GM13977 (cell line): ENCODE results near the gene TAF5L.
"Not testable (repeated sequence)": the region's sequence is repeated elsewhere in the genome, so short reads cannot be mapped to it uniquely, and the experiment has no call there.

Experiments used
- DNase-seq: peaks from one replicate; pipeline ENCODE4 v3.0.0; 2012; ENCODE audit warnings: low spot score
- in situ Hi-C: fragments of 300-500 bp; cut with MboI; formaldehyde crosslinking; loops from one replicate; pipeline ENCODE4 v1.12.0; 2022; ENCODE audit warnings: low sequenced_read_pairs, low pct_unique_long_range_greater_than_20kb, mixed read lengths, inconsistent platforms; ENCODE audit not compliant: unreplicated experiment
- TF ChIP-seq, protein P1 (sequence below): IDR thresholded peaks from 2 replicates; pipeline ENCODE4 v1.5.1; 2012; ENCODE audit warnings: mild to moderate bottlenecking, control low read depth; ENCODE audit not compliant: insufficient read depth; ENCODE audit errors: extremely low read depth, missing control alignments

The TAF5L gene

DNA sequence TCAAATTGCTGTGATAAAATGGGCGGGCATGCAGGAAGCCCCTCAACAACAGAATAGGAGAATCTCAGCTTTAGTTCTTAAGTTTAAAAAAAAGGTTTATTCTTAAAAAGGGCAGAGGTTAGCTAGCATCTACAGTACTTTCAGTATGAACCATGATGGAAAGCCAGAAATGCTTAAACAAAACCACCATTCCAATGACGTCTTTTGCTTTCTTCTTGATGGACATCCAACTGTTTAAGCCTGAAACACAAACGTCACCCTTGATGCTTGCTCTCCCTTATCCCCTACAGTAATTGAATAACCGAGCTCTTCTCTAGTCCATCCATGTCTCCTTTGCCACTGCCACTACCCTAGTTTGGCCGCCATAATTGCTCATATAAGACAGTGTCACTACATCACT, 25.7 kb downstream of the TAF5L start:
- in situ Hi-C loops = no loop called here
- TF ChIP-seq, protein P1, sequence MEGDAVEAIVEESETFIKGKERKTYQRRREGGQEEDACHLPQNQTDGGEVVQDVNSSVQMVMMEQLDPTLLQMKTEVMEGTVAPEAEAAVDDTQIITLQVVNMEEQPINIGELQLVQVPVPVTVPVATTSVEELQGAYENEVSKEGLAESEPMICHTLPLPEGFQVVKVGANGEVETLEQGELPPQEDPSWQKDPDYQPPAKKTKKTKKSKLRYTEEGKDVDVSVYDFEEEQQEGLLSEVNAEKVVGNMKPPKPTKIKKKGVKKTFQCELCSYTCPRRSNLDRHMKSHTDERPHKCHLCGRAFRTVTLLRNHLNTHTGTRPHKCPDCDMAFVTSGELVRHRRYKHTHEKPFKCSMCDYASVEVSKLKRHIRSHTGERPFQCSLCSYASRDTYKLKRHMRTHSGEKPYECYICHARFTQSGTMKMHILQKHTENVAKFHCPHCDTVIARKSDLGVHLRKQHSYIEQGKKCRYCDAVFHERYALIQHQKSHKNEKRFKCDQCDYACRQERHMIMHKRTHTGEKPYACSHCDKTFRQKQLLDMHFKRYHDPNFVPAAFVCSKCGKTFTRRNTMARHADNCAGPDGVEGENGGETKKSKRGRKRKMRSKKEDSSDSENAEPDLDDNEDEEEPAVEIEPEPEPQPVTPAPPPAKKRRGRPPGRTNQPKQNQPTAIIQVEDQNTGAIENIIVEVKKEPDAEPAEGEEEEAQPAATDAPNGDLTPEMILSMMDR = no peak
- no peak for DNase-seq

DNA sequence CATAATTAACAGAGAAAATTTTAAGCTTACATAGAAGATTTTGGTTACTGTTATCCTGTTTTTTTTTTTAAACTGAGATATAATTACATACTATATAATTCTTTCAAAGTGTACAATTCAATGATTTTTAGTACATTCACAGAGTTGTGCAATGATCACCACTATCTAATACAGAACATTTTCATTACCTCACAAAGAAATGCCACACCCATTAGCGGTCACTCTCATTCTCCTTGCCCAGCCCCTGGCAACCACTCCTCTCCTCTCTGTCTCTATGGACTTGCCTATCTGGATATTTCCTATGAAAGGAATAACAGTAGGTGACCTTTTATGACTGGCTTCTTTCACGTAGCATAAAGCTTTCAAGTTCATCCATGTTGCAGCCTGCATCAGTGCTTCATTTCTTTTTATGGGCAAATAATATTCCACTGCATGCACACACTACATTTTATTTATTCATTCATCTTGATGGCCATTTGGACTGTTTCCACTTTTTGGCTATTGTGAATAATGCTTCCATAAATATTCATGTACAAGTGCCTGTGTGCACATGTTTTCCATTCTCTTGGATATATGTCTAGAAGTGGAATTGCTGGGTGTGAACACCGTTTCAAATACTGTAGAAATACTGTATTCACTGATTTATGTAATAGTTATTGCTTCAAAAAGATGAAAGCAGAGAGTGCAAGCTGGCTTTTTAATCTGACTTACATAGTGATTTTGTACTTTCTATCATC, 26.5 kb downstream of the TAF5L start:
- DNase-seq = no peak
- in situ Hi-C loops = no loop called here
- TF ChIP-seq, protein P1 = no peak

DNA sequence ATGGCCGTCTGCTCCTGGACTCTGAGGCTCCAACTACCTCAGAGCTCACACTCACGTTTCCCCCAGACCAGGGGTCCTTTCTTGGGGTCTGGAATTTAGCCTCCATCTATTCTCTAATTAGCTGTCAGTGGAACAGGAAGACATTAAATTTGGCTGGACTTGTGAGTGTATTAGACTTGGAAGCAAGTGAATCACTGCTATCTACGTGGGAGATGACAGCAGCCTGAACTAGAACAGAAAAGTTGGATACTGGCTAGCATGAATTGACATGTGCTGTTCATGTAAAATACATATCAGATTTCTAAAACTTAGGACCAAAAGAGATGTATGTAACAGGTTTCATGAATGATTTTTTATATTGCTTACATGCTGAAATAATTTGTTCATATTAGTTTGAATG, 28.0 kb downstream of the TAF5L start:
- in situ Hi-C loops = no loop called here
- TF ChIP-seq, protein P1 = no peak
- no peak for DNase-seq

DNA sequence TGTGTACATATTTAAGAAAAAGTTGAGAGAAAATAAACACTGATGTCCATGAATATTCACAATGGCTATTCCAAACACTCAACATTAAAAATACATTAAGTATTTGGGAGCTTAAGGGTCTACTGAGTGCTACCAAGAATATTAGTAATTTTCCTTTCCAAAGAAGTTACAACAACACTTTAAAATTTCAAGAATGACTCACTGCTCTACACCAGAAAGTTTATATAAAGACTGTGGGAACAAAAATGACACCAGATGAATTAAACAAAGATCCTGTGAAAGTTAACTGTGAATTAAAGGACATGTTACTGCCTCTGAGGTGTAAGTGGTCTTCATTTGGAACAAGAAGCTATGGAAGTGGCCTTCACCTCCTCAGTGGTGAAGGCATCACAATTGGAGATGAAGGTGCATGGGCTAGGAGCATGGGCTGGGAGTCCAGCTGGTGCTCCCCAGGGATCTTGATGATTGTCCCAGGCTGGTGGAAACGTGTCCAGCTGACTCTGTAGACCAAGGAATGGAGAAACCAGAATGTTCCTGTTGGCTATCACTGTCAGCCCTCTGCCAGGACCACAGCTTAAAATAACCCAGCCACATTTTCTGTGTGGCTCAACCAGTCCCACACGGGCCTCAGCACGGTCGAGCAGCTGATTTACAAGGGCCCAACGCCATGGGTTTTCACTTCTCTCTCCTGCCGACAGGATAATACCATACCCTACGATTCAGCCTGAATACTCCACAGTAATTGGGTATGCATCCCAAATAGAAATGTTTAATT, 28.8 kb downstream of the TAF5L start:
- TF ChIP-seq, protein P1 = no peak
- in situ Hi-C loops = no loop called here
- no peak for DNase-seq

DNA sequence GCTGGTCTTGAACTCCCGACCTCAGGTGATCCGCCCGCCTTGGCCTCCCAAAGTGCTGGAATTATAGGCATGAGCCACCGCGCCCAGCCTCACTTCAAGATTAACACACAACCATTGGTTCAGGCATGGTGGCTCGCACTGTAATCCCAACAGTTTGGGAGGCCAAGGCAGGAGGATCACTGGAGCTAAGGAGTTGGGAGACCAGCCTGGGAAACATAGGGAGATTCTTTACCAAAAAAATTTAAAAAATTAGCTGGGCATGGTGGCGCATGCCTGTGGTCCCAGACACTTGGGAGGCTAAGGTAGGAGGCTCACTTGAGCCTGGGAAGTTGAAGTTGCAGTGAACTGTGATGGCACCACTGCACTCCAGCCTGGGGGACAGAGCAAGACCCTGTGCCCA, 30.0 kb downstream of the TAF5L start:
- in situ Hi-C loops, DNase-seq: not testable (repeated sequence)

DNA sequence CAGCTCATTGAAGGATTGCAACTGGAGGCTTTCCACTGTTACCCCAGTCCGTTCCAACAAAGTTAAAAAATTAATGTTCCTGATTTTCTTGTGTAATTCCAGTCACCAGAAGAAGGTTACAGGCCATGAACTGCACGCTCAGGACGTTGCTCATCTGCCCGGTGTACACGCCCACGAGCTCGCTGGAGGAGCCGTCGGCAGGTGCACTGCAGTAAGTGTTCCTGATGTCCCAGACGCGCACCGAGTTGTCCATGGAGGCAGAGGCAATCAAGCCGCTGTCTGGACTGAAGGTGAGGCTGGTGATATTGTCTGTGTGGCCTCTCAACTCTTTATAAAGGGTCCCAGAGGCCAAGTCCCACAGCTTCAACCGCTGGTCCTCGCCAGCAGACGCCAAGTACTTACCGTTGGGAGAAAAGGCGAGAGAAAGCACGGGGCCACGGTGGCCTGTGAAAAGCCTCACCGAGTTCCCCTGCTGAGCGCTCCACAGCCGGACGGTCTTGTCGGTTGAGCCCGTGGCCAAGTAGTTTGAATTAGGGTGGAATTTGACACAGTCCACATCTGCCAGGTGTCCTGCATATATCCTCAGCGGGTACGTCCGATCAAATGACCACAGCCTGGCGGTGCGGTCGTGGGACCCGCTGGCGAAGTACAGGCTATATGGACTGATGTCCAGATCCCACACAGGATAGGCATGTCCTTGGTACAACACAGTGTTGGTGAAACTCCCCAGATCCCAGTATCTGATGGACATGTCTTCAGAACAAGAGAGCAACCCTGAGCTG, 31.5 kb downstream of the TAF5L start:
- in situ Hi-C loops = no loop called here
- no peak for DNase-seq
- TF ChIP-seq, protein P1 = no peak
